HepG2 (cell line): ENCODE results near the gene IWS1. TPM values are rescaled to one million over a fixed set of nuclear protein-coding genes. Genes with fewer than 3 reads are reported as not detected.
A peak's percentile ranks its signal among the peaks of the same experiment; 100 is the strongest.

Experiments used
- ATAC-seq: fragments of 200-7000 bp; cut with Tn5 transposase; 3 replicates; pipeline ENCODE4 v1.9.1; 2020; ENCODE audit warnings: mild to moderate bottlenecking, moderate library complexity
- BruUV-seq: library from RNA; stranded (reverse); fragments of 400-500 nt; replicated peaks from 2 replicates; lab custom pipeline; 2021; lab: Mats Ljungman, UMichigan
- CTCF ChIA-PET: fragments of 300-600 bp; formaldehyde crosslinking; extraction: SDS; loops from one replicate; lab custom pipeline; 2021; ENCODE audit warnings: low total read pairs, inconsistent platforms, low intra/inter-chr PET ratio; lab: Yijun Ruan, JAX
- POLR2A ChIA-PET: fragments of 350-600 bp; sonication (Branson Sonifier 250); formaldehyde crosslinking; loops from one replicate; lab custom pipeline; 2020; ENCODE audit warnings: antibody characterized with exemption, inconsistent platforms; lab: Yijun Ruan, JAX
- DNase-seq: peaks from one replicate; pipeline ENCODE4 v3.0.0-alpha.2; 2015; ENCODE audit warnings: low spot score
- FAIRE-seq: peaks from 3 replicates; lab custom pipeline; 2011; peaks lifted over from hg19 to GRCh38; lab: Jason Lieb, UNC
- H2AFZ ChIP-seq: one replicate; pipeline ENCODE4 v1.6.1; 2011; ENCODE audit warnings: low read length, inconsistent platforms
- H3K27ac ChIP-seq: fragments of 300-600 bp; 3 replicates; pipeline ENCODE4 v1.8.0; 2011; ENCODE audit warnings: mixed run types, mild to moderate bottlenecking, mixed read lengths, low read length, inconsistent platforms; ENCODE audit not compliant: insufficient read depth; ENCODE audit errors: extremely low read length
- H3K27me3 ChIP-seq, 2 experiments: fragments of 200-600 bp in 1 of 2; 2 replicates in 1 of 2; 3 replicates in 1 of 2; pipeline versions ENCODE4 v1.6.0 to v1.8.0; 2011; ENCODE audit warnings: low read length in 2 of 2, mild to moderate bottlenecking in 2 of 2, moderate library complexity in 2 of 2, inconsistent platforms in 1 of 2; ENCODE audit not compliant: insufficient read depth in 2 of 2, control insufficient read depth in 1 of 2
- H3K36me3 ChIP-seq, 2 experiments: fragments of 200-600 bp in 1 of 2; replicated peaks in 1 of 2; 2 replicates in 1 of 2; 3 replicates in 1 of 2; pipeline versions ENCODE4 v1.5.1 to v1.8.0; 2011; ENCODE audit warnings: low read length in 2 of 2, inconsistent platforms in 1 of 2; ENCODE audit not compliant: insufficient read depth in 2 of 2, control insufficient read depth in 1 of 2
- H3K4me1 ChIP-seq: 2 replicates; pipeline ENCODE4 v1.5.1; 2012; ENCODE audit warnings: low read length, inconsistent platforms; ENCODE audit not compliant: insufficient read depth
- H3K4me2 ChIP-seq: 2 replicates; pipeline ENCODE4 v1.6.0; 2011; ENCODE audit warnings: low read depth, low read length, inconsistent platforms
- H3K4me3 ChIP-seq, 3 experiments: fragments of 200-600 bp in 1 of 3; sonication (generic), shearing (Covaris generic) in 1 of 3; replicated peaks in 1 of 3; 2 replicates each; pipeline ENCODE4 v1.5.1; 2011 to 2016; ENCODE audit warnings: low read length in 3 of 3, inconsistent platforms in 2 of 3, low read depth in 2 of 3, mild to moderate bottlenecking in 2 of 3, control low read depth in 1 of 3, mixed read lengths in 1 of 3; ENCODE audit not compliant: insufficient read depth in 1 of 3
- H3K79me2 ChIP-seq: one replicate; pipeline ENCODE4 v1.6.1; 2011; ENCODE audit warnings: low read length, inconsistent platforms; ENCODE audit not compliant: insufficient read depth
- H3K9ac ChIP-seq: 2 replicates; pipeline ENCODE4 v1.6.0; 2011; ENCODE audit warnings: mild to moderate bottlenecking, low read depth, low read length, inconsistent platforms; ENCODE audit not compliant: insufficient read depth
- H3K9me3 ChIP-seq: 2 replicates; pipeline ENCODE4 v1.5.1; 2012; ENCODE audit warnings: mild to moderate bottlenecking, low read length
- H4K20me1 ChIP-seq: 2 replicates; pipeline ENCODE4 v1.6.0; 2011; ENCODE audit warnings: inconsistent platforms, mild to moderate bottlenecking, low read length, moderate library complexity; ENCODE audit not compliant: insufficient read depth
- MAFF ChIP-seq: IDR thresholded peaks from 2 replicates; pipeline ENCODE4 v1.6.1; 2011; ENCODE audit warnings: low read depth, low read length, improper control_type of control experiment
- MAFK ChIP-seq, 2 experiments: IDR thresholded peaks in 1 of 2; conservative IDR thresholded peaks in 1 of 2; 2 replicates each; pipeline ENCODE4 v1.6.1; 2011; ENCODE audit warnings: improper control_type of control experiment in 2 of 2, low read length in 2 of 2
- ZFP36 ChIP-seq: fragments of 150-350 bp; IDR thresholded peaks from 2 replicates; pipeline ENCODE4 v1.6.1; 2018; ENCODE audit warnings: borderline replicate concordance, low read length, low read depth; ENCODE audit not compliant: partially characterized antibody
- ZSCAN12 ChIP-seq: sonication (generic); formaldehyde crosslinking; IDR thresholded peaks from 2 replicates; pipeline ENCODE4 v1.9.0; 2021; ENCODE audit warnings: mild to moderate bottlenecking, missing genetic modification reagents
- WGBS: methylation state at CpG from one replicate; pipeline ENCODE4 v1.1.6; 2017; ENCODE audit warnings: low lambda C conversion rate; 5-methylcytosine and 5-hydroxymethylcytosine counted together
- in situ Hi-C: cut with HindIII; loops from 2 replicates; pipeline ENCODE4 v1.10.0; 2017; ENCODE audit warnings: low pct_unique_long_range_greater_than_20kb; ENCODE audit not compliant: extremely low pct_ligation_motif_present
- intact Hi-C: fragments of 100-400 bp; cut with micrococcal nuclease; formaldehyde crosslinking; loops from one replicate; pipeline ENCODE4 v1.10.0; 2022; ENCODE audit not compliant: unreplicated experiment
- polyA plus RNA-seq, 8 experiments: library from polyadenylated mRNA; depleted of rRNA in 3 of 8; stranded (reverse) in 7 of 8; unstranded in 1 of 8; fragments of >200 nt; fragmentation: Illumina TruSeq in 4 of 8; extraction: Trizol in 4 of 8; gene quantifications; 2 replicates each; pipeline versions ENCODE4 v1.2.1 to v1.2.3, GENCODE V29; 2011 to 2016; ENCODE audit warnings: low read depth in 4 of 8, missing spikeins in 1 of 8, mixed read lengths in 1 of 8; ENCODE audit not compliant: insufficient read depth in 1 of 8
- total RNA-seq, 5 experiments: library from RNA; depleted of rRNA; stranded (reverse); fragments of >200 nt; fragmentation: Illumina TruSeq; extraction: Trizol; gene quantifications; 2 replicates each; pipeline ENCODE4 v1.2.3, GENCODE V29; 2016; ENCODE audit warnings: low read depth in 1 of 5
- TF ChIP-seq, protein P1 (sequence below): sonication (generic); formaldehyde crosslinking; IDR thresholded peaks from 2 replicates; pipeline ENCODE4 v1.4.0; 2020; ENCODE audit warnings: mild to moderate bottlenecking, missing genetic modification reagents
- TF ChIP-seq, protein P2 (sequence below): sonication (generic); formaldehyde crosslinking; IDR thresholded peaks from 2 replicates; pipeline ENCODE4 v1.4.0; 2020; ENCODE audit warnings: mild to moderate bottlenecking, missing genetic modification reagents, borderline replicate concordance
- TF ChIP-seq, protein P3 (sequence below): sonication (generic); formaldehyde crosslinking; IDR thresholded peaks from 2 replicates; pipeline ENCODE4 v1.8.0; 2023; ENCODE audit warnings: mild to moderate bottlenecking, missing genetic modification reagents

Gene IWS1
- total and polyA plus RNA-seq, 2 of the 13 experiments (the other 11 are each of a cell fraction or from before 2014, with no cell fraction given): 28.9 to 62.3 TPM

DNA sequence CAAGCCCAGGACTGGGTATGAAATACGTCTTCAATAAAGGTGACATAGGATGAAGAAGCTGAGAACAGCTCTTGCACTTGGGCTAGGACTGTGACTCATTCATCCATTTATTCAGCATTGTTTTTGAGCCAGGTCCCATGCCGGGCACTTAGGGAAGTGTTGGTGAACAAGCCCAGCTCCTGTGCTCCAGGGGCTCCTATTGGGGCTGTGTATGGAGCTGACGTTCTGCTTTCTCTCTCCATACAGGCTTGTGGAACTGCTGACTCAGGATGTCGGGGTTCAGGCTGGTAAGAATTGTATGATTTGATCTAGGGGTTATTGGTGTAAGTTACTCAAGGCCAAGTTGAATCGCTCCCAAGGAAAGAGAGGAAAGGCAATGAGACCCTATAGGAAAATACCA is 33.2 kb upstream of the IWS1 start:
- no peak for ATAC-seq
- Histone ChIP-seq H3K4me3 (no peak overlapping the region), H3K79me2 (no peaks in the 10 kb centered on the region), H4K20me1 (no peaks in the 10 kb centered on the region), H3K27ac (no peak overlapping the region), H3K9me3 (no peaks in the 10 kb centered on the region), H3K27me3 (peaks cover 4 to 45% of the 10 kb centered on the region in 2 experiments; a peak in 4 of 5 replicates), H3K4me2 (no peak overlapping the region; the same call in 1 of the 2 replicates), H3K9ac (no peak overlapping the region), H3K36me3 (no peaks in the 10 kb centered on the region), H2AFZ (no peak overlapping the region), H3K4me1 (peaks cover 27% of the 10 kb centered on the region)
- TF ChIP-seq MAFF (peak; percentile 86), MAFK (conservative IDR thresholded peaks at IDR 0.05 in 1 of 2, IDR thresholded peaks at IDR 0.05 in 1 of 2; ENCODE audit: low read length in 2 of 2) (peak; percentile 83 to 94)
- TF ChIP-seq, protein P1, sequence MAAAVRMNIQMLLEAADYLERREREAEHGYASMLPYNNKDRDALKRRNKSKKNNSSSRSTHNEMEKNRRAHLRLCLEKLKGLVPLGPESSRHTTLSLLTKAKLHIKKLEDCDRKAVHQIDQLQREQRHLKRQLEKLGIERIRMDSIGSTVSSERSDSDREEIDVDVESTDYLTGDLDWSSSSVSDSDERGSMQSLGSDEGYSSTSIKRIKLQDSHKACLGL (CRISPR knock-in tag): no peak
- CTCF ChIA-PET: no interaction called here
- 39% methylated on average over 5 of the region's 5 CpGs for WGBS
- BruUV-seq: no TSS peak
- POLR2A ChIA-PET: interaction anchor here (1.4 kb wide), 1 partner anchor 33 kb away, joined by 3 read pairs; the partner anchor contains the start of gene IWS1
- intact Hi-C loops: no loop called here
- FAIRE-seq: no peak
- no peak for DNase-seq
- in situ Hi-C loops: no loop called here

DNA sequence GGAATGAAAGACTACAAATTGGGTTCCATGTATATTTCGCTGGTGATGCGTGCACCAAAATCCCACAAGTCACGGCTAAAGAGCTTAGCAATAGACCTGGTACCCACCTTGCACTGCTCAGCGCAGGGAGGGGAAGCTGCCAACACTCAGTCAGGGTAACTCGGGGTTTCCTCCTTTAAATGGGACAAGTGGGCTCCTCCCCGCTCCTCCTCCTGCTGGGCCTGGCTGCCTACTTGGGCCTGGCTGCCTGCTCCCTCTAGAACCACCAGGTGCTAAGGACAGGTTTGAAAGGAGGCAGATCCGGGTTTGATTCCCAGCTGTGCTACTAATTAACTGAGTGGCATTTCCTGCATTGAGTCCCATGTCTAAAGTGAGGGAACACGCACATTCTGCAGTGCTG is 32.6 kb upstream of the IWS1 start:
- no peaks in the 10 kb centered on the region for H3K9me3 ChIP-seq
- no peak overlapping the region for H3K9ac ChIP-seq
- H3K36me3 ChIP-seq: no peaks in the 10 kb centered on the region
- H2AFZ ChIP-seq: no peak overlapping the region
- H3K4me3 ChIP-seq: no peak overlapping the region
- ChIA-PET CTCF (no interaction called here), POLR2A (interaction anchor here (1.4 kb wide), 1 partner anchor 32 kb away, joined by 3 read pairs; the partner anchor contains the start of gene IWS1)
- ATAC-seq (no peak), FAIRE-seq (no peak), DNase-seq (no peak)
- H4K20me1 ChIP-seq: no peaks in the 10 kb centered on the region
- no peak overlapping the region for H3K4me2 ChIP-seq
- H3K79me2 ChIP-seq: no peaks in the 10 kb centered on the region
- WGBS: 24% methylated on average over 7 of the region's 8 CpGs
- in situ Hi-C loops: no loop called here
- TF ChIP-seq ZSCAN12 (CRISPR knock-in tag): no peak
- TF ChIP-seq, protein P2, sequence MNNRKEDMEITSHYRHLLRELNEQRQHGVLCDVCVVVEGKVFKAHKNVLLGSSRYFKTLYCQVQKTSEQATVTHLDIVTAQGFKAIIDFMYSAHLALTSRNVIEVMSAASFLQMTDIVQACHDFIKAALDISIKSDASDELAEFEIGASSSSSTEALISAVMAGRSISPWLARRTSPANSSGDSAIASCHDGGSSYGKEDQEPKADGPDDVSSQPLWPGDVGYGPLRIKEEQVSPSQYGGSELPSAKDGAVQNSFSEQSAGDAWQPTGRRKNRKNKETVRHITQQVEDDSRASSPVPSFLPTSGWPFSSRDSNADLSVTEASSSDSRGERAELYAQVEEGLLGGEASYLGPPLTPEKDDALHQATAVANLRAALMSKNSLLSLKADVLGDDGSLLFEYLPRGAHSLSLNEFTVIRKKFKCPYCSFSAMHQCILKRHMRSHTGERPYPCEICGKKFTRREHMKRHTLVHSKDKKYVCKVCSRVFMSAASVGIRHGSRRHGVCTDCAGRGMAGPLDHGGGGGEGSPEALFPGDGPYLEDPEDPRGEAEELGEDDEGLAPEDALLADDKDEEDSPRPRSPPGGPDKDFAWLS (CRISPR knock-in tag): no peak
- TF ChIP-seq ZFP36: no peak
- TF ChIP-seq, protein P3, sequence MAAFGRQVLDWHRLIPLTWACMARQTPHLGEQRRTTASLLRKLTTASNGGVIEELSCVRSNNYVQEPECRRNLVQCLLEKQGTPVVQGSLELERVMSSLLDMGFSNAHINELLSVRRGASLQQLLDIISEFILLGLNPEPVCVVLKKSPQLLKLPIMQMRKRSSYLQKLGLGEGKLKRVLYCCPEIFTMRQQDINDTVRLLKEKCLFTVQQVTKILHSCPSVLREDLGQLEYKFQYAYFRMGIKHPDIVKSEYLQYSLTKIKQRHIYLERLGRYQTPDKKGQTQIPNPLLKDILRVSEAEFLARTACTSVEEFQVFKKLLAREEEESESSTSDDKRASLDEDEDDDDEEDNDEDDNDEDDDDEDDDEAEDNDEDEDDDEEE (CRISPR knock-in tag): no peak
- TF ChIP-seq, all 625 proteins: peak for 0
- no TSS peak for BruUV-seq
- no peak overlapping the region for H3K27ac ChIP-seq
- H3K4me1 ChIP-seq: peaks cover 27% of the 10 kb centered on the region
- intact Hi-C loops: no loop called here
- peaks cover 3 to 41% of the 10 kb centered on the region in 2 experiments; a peak in 4 of 5 replicates for H3K27me3 ChIP-seq
